DND-41 (cell line): ENCODE measurements around the gene DAB1.

Experiments used
- ATAC-seq: fragments of 200-7000 bp; cut with Tn5 transposase; 3 replicates; pipeline ENCODE4 v1.9.1; 2021; ENCODE audit warnings: low read depth; ENCODE audit not compliant: insufficient read depth
- DNase-seq: peaks from one replicate; pipeline ENCODE4 v3.0.0-alpha.2; 2020
- H2AFZ ChIP-seq: 2 replicates; pipeline ENCODE4 v1.6.0; 2012; ENCODE audit warnings: low read depth, low read length
- H3K27ac ChIP-seq: 2 replicates; pipeline ENCODE4 v1.5.1; 2012; ENCODE audit warnings: low read length, inconsistent platforms
- H3K27me3 ChIP-seq: fragments of 200-600 bp; sonication (generic); 2 replicates; pipeline ENCODE4 v1.6.0; 2012; ENCODE audit warnings: low read length, mild to moderate bottlenecking, inconsistent platforms; ENCODE audit not compliant: insufficient read depth, poor library complexity
- H3K36me3 ChIP-seq: 2 replicates; pipeline ENCODE4 v1.5.1; 2012; ENCODE audit warnings: low read length, inconsistent platforms; ENCODE audit not compliant: insufficient read depth
- H3K4me1 ChIP-seq: 2 replicates; pipeline ENCODE4 v1.5.1; 2012; ENCODE audit warnings: mild to moderate bottlenecking, low read length; ENCODE audit not compliant: insufficient read depth
- H3K4me2 ChIP-seq: 2 replicates; pipeline ENCODE4 v1.6.0; 2012; ENCODE audit warnings: mild to moderate bottlenecking, moderate library complexity, low read length, inconsistent platforms; ENCODE audit not compliant: insufficient read depth
- H3K4me3 ChIP-seq, 2 experiments: fragments of 200-600 bp in 1 of 2; shearing (Covaris generic) in 1 of 2; 2 replicates each; pipeline ENCODE4 v1.5.1; 2012 to 2016; ENCODE audit warnings: inconsistent platforms in 2 of 2, low read length in 2 of 2, mild to moderate bottlenecking in 2 of 2, low read depth in 1 of 2, moderate library complexity in 1 of 2
- H3K79me2 ChIP-seq: 2 replicates; pipeline ENCODE4 v1.6.0; 2012; ENCODE audit warnings: low read length, inconsistent platforms; ENCODE audit not compliant: insufficient read depth
- H3K9ac ChIP-seq: 2 replicates; pipeline ENCODE4 v1.6.0; 2012; ENCODE audit warnings: low read depth, mild to moderate bottlenecking, inconsistent platforms, low read length, moderate library complexity
- H3K9me3 ChIP-seq: 2 replicates; pipeline ENCODE4 v1.5.1; 2012; ENCODE audit warnings: low read length, moderate library complexity, mild to moderate bottlenecking, inconsistent platforms; ENCODE audit not compliant: insufficient read depth, severe bottlenecking
- H4K20me1 ChIP-seq: 2 replicates; pipeline ENCODE4 v1.6.0; 2012; ENCODE audit warnings: low read length; ENCODE audit not compliant: insufficient read depth
- EZH2 ChIP-seq: IDR thresholded peaks from 3 replicates; pipeline ENCODE4 v1.6.1; 2012; ENCODE audit warnings: borderline replicate concordance, low read depth, mild to moderate bottlenecking, moderate library complexity, low read length, inconsistent platforms; ENCODE audit not compliant: severe bottlenecking
- TF ChIP-seq, protein P1 (sequence below): IDR thresholded peaks from 2 replicates; pipeline ENCODE4 v1.5.1; 2012; ENCODE audit warnings: borderline replicate concordance, low read length, moderate library complexity, mild to moderate bottlenecking; ENCODE audit not compliant: poor library complexity, severe bottlenecking; ENCODE audit errors: extremely low read depth

Gene DAB1

DNA sequence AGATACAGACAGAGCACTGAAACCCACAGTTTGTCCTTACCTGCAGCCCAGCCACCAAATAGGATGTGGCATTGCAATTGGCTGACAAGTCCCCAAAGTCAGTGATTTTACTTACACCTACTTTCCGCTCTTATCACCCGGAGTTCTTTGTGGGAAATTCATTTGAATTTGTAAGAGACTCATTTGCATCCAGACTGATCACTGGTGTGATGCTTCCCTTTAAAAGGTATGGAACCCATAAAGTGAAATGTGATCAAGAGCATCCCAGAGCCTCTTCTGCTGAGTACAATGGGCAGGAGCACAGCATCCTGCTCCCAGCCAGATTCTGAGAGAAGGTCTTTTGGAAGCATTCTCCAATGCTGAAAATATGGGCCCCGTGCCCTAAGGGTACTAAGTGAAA is 161.4 kb downstream of the DAB1 start:
- Histone ChIP-seq H3K4me1 (no peaks in the 10 kb centered on the region), H3K36me3 (no peaks in the 10 kb centered on the region), H3K27me3 (no peaks in the 10 kb centered on the region), H3K4me3 (no peak overlapping the region), H2AFZ (no peak overlapping the region), H3K27ac (no peak overlapping the region), H4K20me1 (no peaks in the 10 kb centered on the region), H3K4me2 (no peak overlapping the region), H3K9ac (no peak overlapping the region), H3K9me3 (no peaks in the 10 kb centered on the region), H3K79me2 (no peaks in the 10 kb centered on the region)
- ATAC-seq (no peak), DNase-seq (no peak)
- TF ChIP-seq, protein P1, sequence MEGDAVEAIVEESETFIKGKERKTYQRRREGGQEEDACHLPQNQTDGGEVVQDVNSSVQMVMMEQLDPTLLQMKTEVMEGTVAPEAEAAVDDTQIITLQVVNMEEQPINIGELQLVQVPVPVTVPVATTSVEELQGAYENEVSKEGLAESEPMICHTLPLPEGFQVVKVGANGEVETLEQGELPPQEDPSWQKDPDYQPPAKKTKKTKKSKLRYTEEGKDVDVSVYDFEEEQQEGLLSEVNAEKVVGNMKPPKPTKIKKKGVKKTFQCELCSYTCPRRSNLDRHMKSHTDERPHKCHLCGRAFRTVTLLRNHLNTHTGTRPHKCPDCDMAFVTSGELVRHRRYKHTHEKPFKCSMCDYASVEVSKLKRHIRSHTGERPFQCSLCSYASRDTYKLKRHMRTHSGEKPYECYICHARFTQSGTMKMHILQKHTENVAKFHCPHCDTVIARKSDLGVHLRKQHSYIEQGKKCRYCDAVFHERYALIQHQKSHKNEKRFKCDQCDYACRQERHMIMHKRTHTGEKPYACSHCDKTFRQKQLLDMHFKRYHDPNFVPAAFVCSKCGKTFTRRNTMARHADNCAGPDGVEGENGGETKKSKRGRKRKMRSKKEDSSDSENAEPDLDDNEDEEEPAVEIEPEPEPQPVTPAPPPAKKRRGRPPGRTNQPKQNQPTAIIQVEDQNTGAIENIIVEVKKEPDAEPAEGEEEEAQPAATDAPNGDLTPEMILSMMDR = no peak
- no peak for TF ChIP-seq EZH2

DNA sequence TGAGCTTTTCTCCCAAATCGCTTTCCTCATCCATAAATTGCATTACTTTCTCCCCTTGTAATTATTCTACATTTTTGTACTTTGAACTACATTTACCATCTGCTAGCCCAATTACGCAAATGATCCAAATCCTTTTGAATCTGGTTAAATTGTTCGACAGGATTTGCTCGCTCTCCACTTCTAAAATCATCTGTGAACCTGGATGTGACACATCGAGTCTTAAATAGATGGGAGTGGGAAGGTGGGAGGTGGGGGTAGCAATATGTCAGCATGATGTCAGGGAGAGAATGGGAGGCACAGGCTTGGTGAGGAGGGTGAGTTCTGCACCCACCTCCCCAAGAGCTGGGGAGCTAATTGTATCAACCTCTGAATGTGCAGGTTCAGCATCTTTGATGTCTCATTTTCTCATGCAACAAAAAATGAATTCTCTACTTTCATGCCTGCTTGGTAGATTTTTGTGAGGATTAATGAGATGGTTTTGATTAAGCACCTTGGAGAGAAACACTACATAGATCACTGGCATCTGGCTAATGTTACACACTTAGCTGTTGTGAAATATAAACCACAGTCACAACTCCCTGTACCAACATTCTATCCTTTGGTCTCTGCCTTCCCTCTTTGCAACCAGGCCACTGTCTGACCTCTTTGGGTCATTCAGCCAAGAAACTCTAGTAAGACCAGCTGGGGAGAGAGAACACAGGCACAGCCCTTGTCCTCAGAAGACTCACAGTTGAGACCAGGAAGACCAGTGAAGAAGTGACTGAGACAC is 165.1 kb downstream of the DAB1 start:
- H2AFZ ChIP-seq = no peak overlapping the region
- ATAC-seq (no peak), DNase-seq (no peak)
- no peaks in the 10 kb centered on the region for H3K79me2 ChIP-seq
- H3K9me3 ChIP-seq = no peaks in the 10 kb centered on the region
- H3K27ac ChIP-seq = no peak overlapping the region
- no peaks in the 10 kb centered on the region for H4K20me1 ChIP-seq
- no peaks in the 10 kb centered on the region for H3K36me3 ChIP-seq
- no peak overlapping the region for H3K4me2 ChIP-seq
- H3K27me3 ChIP-seq = no peaks in the 10 kb centered on the region
- H3K4me1 ChIP-seq = no peaks in the 10 kb centered on the region
- no peak overlapping the region for H3K9ac ChIP-seq
- no peak overlapping the region for H3K4me3 ChIP-seq
- TF ChIP-seq, protein P1 = no peak
- TF ChIP-seq EZH2 = no peak

DNA sequence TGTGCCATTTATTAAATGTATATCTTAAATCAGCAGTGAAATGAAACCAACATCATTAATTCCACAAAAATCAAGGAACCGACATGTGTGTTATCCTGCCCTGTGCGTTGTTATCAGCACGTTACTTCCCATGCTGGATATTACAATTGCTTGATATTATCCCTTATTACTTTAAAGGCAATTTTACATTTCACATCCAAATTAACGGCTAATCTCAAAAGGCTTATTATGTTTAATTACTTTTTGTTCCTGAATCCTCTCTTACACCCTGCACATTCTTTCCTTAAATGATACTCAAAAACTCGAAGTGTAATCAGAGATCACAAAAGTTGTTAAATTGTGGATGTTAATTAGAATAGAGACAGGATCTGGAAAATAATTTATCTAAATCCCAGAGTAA is 167.9 kb downstream of the DAB1 start:
- no peaks in the 10 kb centered on the region for H3K27me3 ChIP-seq
- no peak overlapping the region for H2AFZ ChIP-seq
- H3K9me3 ChIP-seq = no peaks in the 10 kb centered on the region
- no peaks in the 10 kb centered on the region for H3K36me3 ChIP-seq
- H3K4me2 ChIP-seq = no peak overlapping the region
- ATAC-seq (no peak), DNase-seq (no peak)
- H3K27ac ChIP-seq = no peak overlapping the region
- TF ChIP-seq, protein P1 = no peak
- H3K79me2 ChIP-seq = no peaks in the 10 kb centered on the region
- no peak overlapping the region for H3K9ac ChIP-seq
- H4K20me1 ChIP-seq = no peaks in the 10 kb centered on the region
- H3K4me1 ChIP-seq = no peaks in the 10 kb centered on the region
- H3K4me3 ChIP-seq = no peak overlapping the region

DNA sequence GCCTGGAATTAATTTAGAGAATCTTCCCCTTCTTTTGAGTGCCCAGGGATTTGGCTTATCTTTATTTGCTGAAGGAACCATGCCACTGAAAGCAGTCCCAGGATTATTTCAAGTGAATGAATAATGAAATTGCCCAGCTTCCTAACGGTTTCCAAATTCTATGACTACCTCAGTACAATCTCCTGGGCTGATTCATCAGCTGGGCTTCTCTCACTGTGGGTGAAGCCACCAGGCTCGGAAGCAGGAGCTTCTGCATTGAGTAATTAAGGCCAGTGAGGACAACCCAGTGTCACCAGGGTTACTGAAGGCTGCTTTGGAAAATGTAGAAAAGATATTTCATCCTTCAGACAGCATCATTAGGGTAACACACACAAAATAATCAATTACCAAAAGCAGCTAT is 169.8 kb downstream of the DAB1 start:
- H3K27me3 ChIP-seq = no peaks in the 10 kb centered on the region
- H3K9ac ChIP-seq = no peak overlapping the region
- H3K4me3 ChIP-seq = no peak overlapping the region
- no peak overlapping the region for H3K27ac ChIP-seq
- no peaks in the 10 kb centered on the region for H3K79me2 ChIP-seq
- DNase-seq (no peak), ATAC-seq (no peak)
- no peak overlapping the region for H3K4me2 ChIP-seq
- no peak overlapping the region for H2AFZ ChIP-seq
- H3K9me3 ChIP-seq = no peaks in the 10 kb centered on the region
- TF ChIP-seq, protein P1 = no peak
- TF ChIP-seq EZH2 = no peak
- no peaks in the 10 kb centered on the region for H4K20me1 ChIP-seq
- H3K36me3 ChIP-seq = no peaks in the 10 kb centered on the region
- no peaks in the 10 kb centered on the region for H3K4me1 ChIP-seq
